Adrenal gland (tissue), 5 donors: ENCODE measurements around the gene SLC8A2.

Source experiments
- POLR2A ChIP-seq, 2 donors: fragments of 450-650 bp; IDR thresholded peaks; one replicate each; pipeline ENCODE4 v1.6.1; 2017; ENCODE audit warnings: antibody characterized with exemption in 2 of 2, mild to moderate bottlenecking in 2 of 2, moderate library complexity in 1 of 2
- TF ChIP-seq, protein P1 (sequence below), 6 experiments: fragments of 450-650 bp in 4 of 6; fragments of 200-600 bp in 2 of 6; sonication (generic) in 1 of 6; IDR thresholded peaks; 1 replicate in 5 of 6; 2 replicates in 1 of 6; pipeline versions ENCODE4 v1.5.1 to v1.8.0; 2016 to 2021; ENCODE audit warnings: antibody characterized with exemption in 6 of 6, mild to moderate bottlenecking in 2 of 6, moderate library complexity in 1 of 6
- donor health status: DM: no; HTN: no; CAD: no.

DNA sequence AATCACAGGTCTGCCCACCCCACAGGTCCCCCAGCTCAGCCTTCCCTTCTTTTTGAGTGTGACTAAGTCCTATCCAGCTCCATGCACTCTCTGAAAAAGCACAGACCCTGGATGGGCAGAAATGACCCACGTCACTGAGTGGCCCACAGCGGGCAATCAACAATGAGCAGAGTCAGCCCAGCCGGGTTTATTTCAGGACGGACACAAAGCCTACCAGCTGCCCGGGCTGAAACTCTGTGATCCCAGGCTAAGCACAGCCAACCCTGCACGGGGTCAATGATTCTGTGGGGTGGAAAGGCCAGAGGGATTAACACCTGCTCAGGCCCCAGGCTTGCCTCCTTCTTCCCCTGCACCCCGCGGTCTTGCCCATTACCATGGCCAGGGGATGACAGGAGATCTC is 34.8 kb upstream of the SLC8A2 start:
- TF ChIP-seq, protein P1, sequence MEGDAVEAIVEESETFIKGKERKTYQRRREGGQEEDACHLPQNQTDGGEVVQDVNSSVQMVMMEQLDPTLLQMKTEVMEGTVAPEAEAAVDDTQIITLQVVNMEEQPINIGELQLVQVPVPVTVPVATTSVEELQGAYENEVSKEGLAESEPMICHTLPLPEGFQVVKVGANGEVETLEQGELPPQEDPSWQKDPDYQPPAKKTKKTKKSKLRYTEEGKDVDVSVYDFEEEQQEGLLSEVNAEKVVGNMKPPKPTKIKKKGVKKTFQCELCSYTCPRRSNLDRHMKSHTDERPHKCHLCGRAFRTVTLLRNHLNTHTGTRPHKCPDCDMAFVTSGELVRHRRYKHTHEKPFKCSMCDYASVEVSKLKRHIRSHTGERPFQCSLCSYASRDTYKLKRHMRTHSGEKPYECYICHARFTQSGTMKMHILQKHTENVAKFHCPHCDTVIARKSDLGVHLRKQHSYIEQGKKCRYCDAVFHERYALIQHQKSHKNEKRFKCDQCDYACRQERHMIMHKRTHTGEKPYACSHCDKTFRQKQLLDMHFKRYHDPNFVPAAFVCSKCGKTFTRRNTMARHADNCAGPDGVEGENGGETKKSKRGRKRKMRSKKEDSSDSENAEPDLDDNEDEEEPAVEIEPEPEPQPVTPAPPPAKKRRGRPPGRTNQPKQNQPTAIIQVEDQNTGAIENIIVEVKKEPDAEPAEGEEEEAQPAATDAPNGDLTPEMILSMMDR (IDR thresholded peaks at IDR 0.05) = no peak
- no peak for TF ChIP-seq POLR2A (IDR thresholded peaks at IDR 0.05)
